DMS 273 (cell line): ENCODE measurements around the gene LSM3.
A peak's percentile ranks its signal among the peaks of the same experiment; 100 is the strongest.

Source experiments
- DNase-seq: peaks from one replicate; lab custom pipeline; 2025; ENCODE audit not compliant: unreplicated experiment; lab: John Stamatoyannopoulos, UW

Gene LSM3

DNA sequence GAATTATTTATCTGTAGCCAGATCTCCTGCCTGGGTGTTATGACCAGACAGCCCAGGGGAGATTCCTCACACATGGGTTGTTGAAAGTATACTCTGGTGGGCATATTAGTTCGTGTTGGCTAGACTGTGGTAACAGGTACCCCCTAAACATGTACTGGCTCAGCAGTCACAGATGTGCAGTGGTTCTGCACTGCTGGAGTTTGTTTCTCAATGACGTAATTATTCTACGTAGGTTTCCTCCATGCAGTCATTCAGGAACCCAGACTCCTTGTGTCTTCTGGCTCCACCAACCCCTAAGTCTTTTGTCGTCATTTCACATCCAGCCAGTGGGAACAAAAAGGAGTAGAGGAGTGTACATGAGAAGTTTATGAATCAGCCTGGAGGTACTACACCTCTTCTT, 16.2 kb downstream of the LSM3 start:
- DNase-seq: no peak

DNA sequence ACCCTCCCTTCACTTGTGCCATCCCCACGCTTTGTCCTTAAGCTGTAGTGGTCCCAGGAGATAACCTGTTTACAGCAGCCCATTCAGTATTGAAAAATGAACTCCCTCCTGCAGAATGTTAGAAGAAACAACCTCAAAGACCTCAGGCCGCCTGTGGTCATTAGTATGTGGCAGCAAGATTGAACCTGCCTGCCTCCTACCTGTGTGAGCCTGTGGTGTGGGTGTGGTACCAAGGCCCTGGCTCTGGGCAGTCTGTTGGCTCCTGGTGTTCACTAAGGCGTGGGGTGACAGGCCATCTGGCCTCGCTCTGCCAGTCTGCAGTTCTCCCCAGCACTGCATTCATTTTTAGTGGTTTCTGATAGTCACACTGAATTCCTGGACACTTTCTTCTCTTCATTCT, 21.0 kb downstream of the LSM3 start:
- DNase-seq: no peak

DNA sequence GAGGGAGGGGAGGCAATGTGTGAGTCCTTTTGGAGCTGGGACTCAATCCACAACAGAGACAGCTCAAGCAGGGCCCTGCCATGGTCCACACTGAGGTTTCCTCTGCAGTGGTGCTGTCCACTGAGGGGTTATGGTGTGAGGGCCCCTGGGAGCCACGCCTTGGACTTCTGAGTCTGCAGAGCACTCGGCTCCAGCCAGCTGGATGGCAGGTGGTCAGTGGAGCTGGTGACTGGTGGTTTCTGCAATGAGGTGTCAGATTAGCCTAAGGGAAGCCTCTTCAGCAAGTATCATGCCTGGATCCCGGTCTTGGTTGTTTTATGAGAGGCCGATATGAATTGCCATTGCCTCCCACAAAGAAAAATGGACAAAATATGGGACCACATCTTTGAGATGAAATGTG, 21.7 kb downstream of the LSM3 start:
- DNase-seq: no peak

DNA sequence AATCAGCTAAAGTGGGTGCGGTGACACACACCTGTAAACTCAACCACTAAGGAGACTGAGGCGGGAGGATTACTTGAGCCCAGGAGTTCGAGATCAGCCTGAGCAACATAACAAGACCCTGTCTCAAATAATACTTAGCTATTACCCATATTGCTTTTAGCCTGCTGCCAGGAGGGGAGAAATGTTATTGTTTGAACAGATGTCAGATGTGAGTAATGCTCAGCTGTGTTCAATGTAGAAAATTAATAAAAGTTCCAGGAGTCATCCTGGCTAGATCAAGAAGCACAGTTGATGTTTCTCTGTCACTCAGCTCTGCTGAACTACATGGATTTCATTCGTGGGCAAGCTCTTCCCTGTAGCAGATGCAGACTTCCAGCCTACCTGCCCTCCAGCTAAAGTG, 22.2 kb downstream of the LSM3 start:
- no peak for DNase-seq

DNA sequence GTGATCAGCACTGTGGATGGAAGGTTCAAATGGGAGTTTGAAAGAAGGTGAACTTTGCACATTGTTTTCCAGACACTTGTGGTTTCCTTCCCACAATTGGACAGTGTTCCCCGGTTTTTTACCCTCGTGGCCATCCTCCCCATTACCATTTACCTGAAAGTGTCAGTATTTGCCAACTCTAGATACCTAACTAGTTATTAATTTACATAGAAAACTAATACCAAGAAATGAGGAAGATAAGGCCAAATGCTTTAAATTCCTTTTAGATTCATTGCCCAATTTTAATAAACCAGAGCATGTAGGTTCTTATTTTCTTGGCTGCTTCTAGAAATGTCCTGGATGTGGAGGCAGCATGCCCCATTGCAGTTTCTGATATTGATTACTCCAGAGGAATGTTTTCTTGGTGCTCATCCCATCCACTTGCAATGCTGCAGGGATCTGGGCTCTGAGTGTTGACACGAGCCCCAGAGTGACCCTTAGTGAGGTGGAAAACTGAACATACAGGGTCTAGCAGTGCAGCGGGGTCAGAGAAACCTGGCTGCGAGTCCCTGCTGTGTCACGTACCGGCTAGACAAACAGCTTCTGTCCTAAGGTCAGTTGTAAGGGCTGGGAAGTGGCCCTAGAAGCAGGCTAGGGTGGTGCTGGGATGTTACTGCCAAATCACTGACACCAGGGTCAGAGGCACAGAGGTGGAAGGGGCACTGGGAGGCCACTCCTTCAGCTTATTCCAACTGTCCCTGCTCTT, 23.5 kb downstream of the LSM3 start:
- DNase-seq: no peak

DNA sequence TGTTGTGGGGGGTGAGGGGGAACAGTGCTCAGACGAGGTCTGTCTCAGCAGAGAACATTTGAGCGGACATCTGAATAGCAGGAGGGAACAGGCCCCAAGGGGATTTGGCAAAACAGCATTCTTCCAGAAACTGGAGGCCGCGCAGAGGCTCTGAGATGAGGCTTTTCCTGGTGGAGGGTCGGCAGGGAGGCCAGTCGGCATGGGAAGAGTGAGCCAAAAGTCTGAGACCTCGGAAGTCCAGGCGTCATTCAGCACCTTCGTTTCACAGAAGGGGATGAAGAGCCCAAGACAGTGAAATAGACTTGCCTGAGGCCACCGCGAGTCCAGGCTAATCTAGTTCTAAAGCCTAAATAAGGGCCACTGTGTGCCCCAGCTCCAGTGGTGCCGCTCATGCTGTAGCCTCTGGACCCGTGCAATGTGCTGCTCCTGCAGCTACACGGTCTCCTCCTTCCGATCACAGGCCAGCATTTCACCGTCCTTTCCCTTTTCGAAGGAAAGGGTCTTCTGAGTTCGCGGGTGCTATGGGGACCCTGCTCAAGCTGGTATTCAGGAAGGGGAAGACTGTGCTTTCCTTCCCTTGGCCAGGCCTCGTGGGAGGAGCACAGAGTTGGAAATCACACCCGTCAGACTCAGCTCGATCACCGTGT, 24.4 kb downstream of the LSM3 start:
- DNase-seq: no peak

DNA sequence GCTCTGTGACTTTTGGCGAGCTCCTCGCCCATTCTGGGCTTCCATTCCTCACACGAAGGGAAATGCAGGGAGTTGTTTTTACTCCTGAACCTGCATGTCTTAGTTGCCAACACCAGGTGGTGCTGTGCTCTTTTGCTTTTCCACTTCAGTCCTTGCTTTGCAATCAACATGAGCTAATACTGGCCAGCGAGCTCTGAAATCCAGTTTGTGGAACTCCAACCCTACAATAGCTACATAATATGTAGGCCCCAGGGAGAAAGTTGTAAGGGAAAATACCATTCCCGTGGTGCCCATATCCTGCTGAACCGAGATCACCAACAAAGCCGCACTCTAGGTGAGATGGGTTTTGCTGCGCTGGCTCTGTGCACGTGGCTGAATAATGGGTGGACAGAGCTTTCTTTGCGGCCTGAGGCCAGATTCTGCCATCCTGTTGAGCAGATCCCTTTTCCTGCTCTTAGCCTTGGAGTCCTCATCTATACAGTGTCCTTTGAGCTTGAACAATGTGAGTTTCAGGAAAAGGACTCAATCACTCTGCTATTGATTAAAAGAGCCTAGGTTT, 25.0 kb downstream of the LSM3 start:
- peak; percentile 71 for DNase-seq

DNA sequence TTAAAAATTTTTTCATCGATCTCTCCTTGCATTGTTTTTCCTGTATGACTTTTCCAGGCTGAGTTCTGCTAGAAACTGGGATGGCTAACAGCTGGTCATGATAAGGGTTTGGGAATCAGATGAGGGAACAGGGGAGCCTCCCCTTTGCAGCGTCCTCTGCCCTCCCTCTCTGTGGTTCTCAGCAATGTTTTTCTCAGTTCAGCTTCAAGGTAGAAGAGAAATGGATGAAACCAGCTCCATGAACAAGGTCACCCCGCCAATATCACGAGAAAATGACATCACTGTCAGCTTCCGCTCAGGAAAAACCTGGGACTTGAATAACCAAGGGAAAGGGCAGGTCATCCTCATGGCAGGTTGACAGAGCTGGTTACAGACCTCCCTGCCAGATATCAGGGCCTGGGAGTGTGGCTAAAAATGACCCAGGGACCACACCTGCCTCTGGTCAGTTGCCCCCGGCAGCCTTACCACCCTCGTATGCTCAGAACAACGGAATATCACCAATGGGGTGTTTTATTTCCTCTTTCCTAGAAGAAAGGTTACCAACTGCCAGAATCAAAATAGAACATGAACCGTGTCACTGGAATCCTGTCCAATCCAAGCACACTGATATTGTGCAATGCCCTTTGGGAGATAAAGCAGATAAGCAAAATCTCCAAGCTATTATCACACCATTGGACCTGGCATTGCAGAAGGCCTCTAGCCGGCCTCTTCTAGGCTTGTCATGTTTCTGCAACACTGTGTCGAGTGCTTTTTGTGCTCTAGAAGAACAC, 26.1 kb downstream of the LSM3 start:
- DNase-seq: no peak

DNA sequence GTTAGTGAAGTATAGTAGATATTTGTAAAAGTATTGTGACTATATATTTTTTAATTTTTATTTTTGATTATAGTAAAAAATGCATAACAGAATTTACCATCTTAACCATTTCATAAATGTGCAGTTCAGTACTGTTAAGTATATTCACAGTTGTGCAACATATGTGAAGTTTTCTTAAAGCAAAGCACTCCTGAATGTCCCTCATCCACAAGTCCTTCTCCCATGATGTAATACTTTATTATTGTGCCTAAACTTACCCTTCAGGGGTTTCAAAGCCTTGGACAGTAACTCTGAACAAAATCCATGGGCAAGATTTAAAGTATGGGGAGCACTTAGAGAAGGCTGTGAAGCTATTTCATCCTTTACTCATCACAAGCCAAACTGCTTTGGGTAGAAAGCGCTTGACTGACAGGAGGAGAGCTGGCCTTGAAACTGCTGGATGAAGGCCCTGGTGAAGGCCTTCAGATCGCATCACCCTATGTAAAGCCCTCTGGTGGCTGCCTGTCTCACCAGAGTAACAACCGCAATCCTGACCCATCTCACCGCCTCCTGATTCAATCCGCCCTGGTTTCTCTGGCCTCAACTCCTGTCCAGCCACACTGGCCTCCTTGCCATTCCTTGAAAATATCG, 28.0 kb downstream of the LSM3 start:
- no peak for DNase-seq

DNA sequence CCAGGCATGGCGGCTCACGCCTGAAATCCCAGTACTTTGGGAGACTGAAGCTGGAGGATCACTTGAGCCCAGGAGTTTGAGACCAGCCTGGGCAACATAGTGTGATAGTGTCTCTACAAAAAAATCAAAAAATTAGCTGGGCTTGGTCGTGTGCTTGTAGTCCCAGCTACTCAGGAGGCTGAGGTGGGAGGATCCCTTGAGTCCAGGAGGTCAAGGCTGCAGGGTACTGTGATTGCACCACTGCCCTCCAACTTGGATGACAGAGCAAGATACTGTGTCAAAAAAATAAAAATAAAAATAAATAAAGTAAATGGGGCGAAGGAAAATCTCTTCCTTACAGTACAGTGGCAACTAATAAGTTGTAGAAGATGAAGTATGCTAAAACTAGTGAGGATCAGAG, 29.6 kb downstream of the LSM3 start:
- no peak for DNase-seq

DNA sequence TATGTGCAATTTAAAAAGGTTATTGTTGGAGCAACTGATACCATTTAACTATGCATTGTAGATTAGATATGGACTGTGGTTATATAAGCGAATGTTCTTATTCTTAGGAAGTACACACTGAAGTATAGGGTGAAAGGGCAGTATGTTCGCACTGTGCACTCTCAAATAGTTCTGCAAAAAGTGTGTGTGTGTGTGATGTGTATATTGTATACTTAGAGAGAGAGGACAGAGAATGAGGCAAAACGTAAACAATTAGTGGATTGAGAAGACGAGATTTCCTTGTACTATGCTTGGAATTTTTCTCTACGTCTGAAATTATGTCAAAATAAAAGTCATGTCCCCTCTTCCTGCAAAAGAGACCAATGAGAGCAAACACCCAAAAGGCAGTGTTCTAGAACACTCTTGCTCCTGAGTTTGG, 30.4 kb downstream of the LSM3 start:
- DNase-seq: no peak

DNA sequence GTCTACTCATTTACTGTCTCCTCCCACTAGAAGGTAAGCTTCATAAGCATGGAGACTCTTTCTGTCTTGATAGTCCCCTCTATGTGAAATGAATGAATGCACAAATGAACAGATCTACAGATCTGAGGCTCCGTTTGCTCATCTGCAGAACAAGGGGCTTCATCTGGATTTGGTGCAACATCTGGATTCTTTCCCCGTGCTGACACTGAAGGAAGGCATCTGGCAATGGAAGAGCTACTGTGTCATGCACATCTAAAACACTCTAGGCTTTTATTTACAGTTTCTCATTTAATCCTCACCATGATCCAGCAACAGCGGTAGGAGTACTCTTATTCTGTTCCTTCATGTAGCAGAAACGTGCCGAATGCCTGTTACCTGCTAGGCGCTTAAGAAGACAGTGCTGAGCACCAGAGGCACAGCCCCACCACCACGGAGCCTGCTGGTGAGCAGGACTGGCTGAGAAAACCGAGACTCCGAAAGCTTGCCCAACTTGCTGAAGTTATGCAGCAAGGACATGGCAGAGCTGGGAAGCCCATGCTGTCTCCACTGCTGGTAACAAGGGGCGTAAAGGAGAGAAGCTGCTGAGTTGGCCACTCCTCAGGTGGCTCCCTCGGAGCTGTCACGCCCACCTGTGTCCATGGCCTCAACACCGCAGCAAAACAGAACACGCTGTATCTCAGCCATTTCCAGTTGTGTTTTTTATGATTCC, 31.1 kb downstream of the LSM3 start:
- DNase-seq: no peak

DNA sequence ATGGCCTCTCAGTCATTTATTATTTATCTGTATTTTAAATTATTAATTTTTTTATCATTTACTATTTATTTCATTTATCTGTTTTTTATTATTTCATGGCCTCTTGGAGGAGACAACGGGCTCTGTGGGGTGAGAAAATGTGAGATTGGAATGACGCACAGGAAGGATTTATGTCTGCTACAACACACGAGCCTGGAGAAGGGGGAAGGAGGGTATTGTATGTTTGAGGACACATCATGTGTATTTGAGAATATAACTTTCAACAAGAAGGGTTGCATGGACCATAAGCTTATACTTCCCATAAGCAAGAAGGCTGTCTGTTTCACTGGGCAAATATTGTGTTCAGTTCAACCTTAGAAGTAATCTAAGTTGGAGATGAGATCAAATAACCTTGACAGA, 31.7 kb downstream of the LSM3 start:
- no peak for DNase-seq

DNA sequence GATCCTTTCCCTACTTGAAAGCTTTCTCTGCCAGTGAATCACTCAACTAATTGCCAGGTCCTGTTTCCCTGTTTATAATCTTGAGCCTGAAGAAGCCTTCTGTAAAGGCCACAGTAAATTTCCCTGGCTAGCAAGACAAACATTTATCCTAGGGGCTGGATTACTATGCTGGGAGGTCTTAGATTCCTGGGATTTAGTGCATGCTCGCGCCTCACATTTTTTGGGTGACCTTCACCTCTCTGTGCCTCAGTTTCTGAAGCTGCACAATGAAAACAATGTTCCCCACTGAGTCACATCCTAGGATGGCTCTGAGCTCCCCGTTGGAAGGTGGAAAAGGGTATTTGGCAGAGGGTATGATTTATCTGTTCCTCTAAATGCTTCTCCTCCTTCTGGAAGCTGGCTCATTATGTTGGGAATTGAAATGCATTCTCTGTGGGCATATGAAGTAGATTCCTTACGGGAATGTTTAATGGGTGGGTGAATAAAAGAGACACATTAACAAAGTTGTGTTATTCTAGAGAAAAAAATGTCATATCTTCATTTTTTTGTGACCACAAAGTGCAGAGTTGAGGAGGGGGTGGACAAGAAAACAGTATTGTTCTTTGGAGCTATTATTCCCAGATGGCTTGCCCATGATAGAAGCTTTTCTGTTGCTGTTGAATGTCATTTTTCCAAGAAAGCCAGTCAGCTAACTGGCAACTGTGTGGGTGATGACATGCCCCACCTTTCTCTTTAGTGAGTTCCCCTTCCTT, 32.4 kb downstream of the LSM3 start:
- no peak for DNase-seq

DNA sequence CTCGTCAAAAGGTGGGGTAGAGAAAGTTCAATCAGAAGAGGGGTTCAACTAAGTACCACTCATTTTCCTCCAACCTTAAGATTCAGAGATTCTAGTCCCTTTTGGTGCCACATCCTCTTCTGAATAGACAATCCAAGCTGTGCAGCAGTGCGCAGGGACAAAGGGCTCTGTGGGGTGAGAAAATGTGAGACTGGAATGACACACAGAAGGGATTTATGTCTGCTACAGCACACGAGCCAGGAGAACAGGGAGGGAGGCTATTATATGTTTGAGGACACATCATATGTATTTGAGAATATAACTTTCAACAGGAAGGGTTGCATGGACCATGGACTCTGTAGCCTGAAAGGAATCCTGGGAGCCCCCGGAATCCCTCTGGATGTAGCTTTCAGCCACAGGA, 33.0 kb downstream of the LSM3 start:
- no peak for DNase-seq

DNA sequence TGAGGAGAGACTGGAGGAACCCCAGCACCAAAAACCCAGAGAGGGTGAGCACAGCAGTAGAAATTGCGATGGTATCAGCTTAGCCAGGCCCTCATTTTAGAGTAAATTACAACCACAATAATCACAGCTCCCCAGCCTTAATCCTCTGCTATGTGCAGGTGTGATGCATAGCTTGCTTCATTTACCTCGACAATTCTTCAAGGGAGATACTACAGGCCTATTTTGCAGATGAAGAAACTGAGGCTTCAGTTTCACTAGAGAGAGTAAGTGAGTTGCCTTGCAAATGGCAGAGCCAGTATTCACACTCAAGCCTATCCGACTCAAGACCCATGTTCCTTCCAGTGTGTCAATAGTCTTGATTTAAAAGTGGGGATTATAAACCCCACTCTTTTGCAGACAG, 33.4 kb downstream of the LSM3 start:
- DNase-seq: no peak

DNA sequence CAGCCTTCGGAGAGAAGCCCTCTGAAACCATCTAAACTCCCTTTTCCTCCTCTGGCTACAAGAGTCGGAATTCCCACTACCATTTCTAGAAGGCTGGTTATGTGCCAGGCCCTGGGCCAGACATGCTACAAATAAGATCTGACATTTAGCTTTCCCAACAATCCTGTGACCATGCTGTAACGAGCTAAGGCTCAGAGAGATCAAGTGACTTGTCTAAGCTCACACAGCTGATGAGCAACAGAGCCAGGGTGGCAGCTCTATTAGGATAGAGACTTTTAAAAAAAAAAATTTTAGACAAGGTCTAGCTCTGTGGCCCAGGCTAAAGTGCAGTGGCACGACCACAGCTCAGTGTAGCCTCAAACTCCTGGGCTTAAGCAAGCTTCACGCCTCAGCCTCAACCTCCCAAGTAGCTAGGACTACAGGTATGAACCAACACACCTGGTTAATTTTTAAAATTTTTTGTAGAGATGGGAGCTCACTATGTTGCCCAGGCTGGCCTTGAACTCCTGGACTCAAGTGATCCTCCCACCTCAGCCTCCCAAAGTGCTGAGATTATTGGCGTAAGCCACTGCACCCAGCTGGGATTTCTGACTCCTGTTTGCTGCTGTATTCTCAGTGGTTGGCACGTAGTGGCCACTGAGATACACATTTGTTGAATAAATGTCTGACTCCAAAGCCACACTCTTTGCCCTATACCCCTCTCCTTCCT, 34.6 kb downstream of the LSM3 start:
- DNase-seq: no peak

DNA sequence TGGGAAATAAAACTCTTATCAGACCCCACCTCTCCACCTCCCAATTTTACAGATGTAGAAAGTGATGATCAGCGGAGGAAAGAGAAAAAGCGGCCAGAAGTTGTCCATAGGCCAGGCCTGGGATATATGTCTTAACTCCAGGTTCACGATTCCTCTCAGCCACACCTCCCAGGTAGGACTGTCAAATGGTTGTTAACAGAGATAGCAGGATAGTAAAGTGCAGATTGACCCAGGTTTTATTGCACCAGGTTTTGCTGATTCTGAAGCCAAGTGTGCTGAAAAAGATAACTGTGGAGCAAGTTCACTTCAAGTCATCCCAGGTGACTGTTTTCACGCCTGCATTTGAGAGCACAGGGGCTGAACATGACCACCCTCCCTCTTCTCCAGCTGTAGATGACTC, 36.1 kb downstream of the LSM3 start:
- DNase-seq: no peak

DNA sequence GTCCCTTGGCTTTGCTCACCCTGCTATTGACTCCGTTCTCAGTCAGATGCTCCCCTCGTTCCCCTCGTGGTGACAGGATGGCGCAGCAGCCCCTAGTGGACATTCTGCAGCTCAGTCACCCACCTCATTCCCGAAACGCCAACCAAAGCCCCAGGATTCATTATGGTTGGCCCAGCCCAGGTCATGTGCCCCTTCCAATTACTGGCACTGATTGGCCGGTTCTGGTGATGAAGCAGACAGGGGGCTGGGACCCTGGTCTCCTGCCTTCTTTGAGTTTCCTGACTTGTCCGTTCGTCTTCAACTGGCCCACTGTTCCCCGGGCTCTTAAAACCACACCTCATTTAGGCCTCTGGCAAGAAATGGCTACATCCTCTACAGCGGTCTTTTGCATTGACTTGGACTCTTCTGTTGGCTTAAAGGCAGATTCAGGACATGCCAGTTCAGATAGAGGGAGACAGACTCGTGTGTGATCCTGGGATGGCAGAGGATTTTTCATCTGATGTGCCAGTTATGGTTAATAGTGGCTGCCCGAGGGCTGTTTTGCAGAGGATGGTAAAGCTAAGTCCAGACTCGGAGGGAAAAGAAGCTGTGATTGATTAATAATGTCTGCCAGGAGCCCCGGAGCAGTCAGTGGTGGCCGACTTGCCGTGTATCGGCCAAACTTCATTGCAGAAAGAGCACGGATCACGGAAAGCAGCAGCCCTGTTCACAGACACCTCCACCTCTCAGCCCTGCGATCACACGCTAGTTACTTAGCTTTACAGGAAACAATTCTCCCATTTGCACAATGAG, 37.8 kb downstream of the LSM3 start:
- DNase-seq: peak; percentile 25
